HFF-Myc (cell line): ENCODE results near the gene DNAJC6.
"Not testable (repeated sequence)": the region's sequence is repeated elsewhere in the genome, so short reads cannot be mapped to it uniquely, and the experiment has no call there.

ENCODE experiments used
- DNase-seq: peaks from one replicate; pipeline ENCODE4 v3.0.0-alpha.2; 2011; ENCODE audit warnings: low read depth; ENCODE audit errors: extremely low read depth
- H3K4me3 ChIP-seq: replicated peaks from 2 replicates; pipeline ENCODE4 v1.5.1; 2011; ENCODE audit warnings: low read depth, mild to moderate bottlenecking, control low read depth, low read length
- TF ChIP-seq, protein P1 (sequence below): IDR thresholded peaks from 2 replicates; pipeline ENCODE4 v1.5.1; 2012; ENCODE audit warnings: mild to moderate bottlenecking, low read depth, low read length, control low read depth; ENCODE audit errors: missing control alignments

The DNAJC6 gene

DNA sequence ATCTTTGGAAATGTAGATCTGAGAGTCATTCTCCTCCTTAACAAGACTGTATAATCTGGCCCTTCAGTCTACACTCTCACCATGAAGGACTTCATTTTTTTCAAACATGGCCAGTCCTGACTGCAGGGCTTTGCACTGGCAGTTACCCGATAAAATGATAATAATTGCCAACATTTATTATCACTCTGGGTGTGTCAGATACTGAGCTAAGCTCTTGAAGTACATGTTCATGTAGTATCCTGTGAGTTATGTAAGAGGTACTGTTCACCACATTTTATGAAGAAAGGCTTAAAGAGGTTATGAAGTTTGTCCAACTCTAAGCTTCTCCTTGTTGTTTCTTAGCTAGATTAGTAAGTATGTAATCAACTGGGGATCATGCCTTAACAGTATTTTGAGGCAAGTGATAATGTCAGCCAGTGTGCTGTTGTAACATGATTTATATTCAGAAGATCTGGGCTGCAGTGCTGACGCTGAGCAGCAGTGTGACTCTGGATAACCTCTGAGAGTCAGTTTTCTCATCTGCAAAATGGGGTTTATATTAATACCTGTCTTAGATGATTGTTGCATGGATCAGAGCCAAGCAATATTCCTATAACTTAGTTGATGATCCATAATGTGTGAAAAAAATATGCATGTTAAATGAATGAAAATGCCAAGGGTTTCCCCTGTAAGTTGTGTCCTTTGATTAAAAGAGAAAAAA lies 69.1 kb downstream of the DNAJC6 start:
- TF ChIP-seq, protein P1, sequence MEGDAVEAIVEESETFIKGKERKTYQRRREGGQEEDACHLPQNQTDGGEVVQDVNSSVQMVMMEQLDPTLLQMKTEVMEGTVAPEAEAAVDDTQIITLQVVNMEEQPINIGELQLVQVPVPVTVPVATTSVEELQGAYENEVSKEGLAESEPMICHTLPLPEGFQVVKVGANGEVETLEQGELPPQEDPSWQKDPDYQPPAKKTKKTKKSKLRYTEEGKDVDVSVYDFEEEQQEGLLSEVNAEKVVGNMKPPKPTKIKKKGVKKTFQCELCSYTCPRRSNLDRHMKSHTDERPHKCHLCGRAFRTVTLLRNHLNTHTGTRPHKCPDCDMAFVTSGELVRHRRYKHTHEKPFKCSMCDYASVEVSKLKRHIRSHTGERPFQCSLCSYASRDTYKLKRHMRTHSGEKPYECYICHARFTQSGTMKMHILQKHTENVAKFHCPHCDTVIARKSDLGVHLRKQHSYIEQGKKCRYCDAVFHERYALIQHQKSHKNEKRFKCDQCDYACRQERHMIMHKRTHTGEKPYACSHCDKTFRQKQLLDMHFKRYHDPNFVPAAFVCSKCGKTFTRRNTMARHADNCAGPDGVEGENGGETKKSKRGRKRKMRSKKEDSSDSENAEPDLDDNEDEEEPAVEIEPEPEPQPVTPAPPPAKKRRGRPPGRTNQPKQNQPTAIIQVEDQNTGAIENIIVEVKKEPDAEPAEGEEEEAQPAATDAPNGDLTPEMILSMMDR: no peak
- no peak for DNase-seq
- no peak overlapping the region for H3K4me3 ChIP-seq

DNA sequence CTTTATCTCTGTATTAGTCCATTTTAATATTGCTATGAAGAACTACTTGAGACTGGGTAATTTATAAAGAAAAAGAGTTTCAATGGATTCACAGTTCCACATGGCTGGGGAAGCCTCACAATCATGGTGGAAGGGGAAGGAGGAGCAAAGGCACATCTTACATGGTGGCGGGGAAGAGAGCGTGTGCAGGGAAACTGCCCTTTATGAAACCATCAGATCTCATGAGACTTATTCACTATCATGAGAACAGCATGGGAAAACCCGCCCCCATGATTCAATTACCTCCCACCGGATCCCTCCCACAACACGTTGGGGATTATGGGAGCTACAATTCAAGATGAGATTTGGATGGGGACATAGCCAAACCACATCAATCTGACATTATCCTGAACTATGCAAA lies 75.1 kb downstream of the DNAJC6 start:
- H3K4me3 ChIP-seq, DNase-seq: not testable (repeated sequence)

DNA sequence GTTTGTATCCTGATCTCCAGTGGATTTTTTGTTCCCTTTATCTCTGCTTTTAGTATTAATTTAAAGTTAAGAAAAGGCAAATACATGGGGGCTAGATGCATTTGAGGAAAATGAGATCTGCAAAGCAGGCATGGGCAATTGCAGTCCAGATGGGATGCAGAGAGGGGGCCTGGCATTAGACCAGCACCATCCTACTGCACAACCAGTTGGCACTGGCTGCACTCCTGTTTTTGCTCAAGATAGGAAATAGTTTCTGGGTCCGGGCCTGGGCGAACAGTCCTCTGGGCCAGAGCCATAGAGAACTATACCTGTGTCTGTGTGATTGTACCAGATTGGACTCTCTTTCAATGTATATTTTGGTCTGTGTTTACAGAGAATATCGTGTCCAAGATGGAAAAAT lies 77.1 kb downstream of the DNAJC6 start:
- TF ChIP-seq, protein P1: no peak
- DNase-seq: no peak
- no peak overlapping the region for H3K4me3 ChIP-seq

DNA sequence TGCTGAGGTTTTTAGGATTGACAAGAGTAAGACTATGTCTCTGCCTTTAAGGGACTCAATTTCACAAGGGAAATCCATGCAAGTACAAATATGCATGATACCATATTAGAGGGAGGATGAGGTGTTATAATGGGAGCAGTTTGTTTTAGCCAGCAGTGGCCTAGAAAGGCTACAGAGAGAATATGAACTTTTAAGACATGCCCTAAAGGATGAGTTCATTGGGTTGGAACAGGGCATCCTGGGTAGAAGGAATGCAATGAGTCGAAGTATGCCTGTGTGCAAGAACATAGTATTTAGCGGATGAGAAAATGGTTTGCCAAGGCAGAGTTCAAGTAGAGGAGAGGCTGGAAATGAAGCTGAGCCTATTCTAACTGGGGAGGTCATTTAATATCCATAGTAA lies 78.5 kb downstream of the DNAJC6 start:
- H3K4me3 ChIP-seq: no peak overlapping the region
- TF ChIP-seq, protein P1: no peak
- no peak for DNase-seq

DNA sequence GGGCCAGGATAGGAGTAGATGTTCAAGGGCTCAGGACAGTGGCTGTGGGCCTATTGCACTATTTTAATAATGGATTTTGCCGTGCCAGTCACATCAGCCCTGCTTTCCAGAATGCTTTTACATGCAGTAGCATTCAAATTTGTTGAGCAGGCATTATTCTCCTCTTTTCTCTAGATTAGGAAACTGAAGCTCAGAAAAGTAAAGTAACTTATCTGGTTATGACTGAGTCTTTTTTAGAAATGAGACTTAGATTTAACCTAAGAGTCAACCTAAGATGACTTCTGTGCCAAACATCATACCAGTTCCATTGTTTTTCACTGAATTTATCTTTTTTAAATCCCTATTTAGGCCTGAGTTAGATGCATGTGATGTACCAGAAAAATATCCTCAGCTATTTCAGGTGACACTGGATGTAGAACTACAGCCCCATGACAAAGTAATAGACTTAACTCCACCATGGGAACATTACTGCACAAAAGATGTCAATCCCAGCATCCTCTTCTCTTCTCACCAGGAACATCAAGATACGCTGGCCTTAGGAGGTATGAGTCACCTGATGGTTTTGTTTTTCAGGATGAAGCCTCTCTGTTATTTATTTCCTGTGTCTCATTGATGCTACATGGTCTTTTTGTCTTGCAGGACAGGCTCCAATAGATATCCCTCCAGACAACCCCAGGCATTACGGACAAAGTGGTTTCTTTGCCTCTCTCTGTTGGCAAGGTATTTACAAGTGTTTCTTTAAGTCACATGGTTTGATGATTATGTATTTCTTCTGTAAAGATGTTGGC lies 79.8 kb downstream of the DNAJC6 start:
- TF ChIP-seq, protein P1: no peak
- no peak overlapping the region for H3K4me3 ChIP-seq
- no peak for DNase-seq

DNA sequence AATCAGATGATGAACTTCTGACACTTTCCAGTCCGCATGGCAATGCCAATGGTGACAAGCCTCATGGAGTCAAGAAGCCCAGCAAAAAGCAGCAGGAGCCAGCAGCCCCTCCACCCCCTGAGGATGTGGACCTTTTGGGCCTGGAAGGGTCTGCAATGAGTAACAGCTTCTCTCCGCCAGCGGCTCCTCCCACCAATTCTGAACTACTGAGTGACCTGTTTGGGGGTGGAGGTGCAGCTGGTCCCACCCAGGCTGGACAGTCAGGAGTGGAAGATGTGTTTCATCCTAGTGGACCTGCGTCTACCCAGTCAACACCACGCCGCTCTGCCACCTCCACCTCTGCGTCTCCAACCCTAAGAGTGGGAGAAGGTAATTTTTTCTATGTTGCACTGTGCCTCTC lies 83.2 kb downstream of the DNAJC6 start:
- no peak overlapping the region for H3K4me3 ChIP-seq

DNA sequence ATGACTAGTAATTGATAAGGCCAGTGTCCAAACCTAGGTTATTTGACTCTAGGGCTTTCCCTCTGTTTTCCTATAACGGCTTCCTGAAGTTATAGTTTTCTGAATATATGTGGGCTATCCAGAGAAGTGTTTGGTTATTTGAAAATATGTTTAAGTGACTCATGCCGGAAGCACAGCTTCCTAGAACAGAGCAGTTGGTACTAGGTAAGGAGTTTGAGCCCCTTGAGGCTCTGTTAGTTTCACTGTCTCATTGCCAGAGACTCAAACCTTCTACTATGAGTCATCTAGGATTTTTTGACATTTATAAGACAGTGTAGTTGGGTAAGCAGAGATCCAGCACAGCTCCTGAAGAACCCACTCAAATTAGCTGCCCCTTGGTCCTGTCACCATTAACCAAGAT lies 84.0 kb downstream of the DNAJC6 start:
- TF ChIP-seq, protein P1: no peak
- DNase-seq: no peak
- H3K4me3 ChIP-seq: no peak overlapping the region

More for the DNA sequence above, 83.2 kb downstream of the DNAJC6 start:
- no peak for DNase-seq
- TF ChIP-seq, protein P1: no peak
